Left hindlimb (tissue), 1 donor: Measurements from ENCODE around the gene TJP2.

ENCODE experiments used
- DNase-seq: peaks from one replicate; pipeline ENCODE4 v3.0.0-alpha.2; 2018

Gene TJP2

GRCh38 chr9:69237702-69238295 is 63.7 kb downstream of the TJP2 start:
- no peak for DNase-seq

- DNase-seq: no peak
These were observed 69.0 kb downstream of the TJP2 start for GRCh38 chr9:69243116-69243515.

DNA sequence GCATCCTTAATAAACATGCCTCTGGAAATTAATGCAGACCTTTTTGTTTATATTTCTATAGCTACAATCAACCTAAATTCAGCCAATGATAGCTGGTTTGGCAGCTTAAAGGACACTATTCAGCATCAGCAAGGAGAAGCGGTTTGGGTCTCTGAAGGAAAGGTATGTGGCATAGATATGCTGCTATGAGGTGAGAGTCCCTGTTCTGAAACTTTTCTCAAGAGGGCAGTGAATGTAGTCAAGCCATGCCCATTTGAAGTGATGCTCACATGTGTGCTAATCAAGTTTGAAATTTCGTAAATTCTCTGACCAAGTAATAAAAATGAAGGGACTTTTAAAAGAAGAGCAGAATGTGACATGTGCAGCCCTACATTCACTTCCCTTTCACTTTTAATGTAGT is 72.6 kb downstream of the TJP2 start:
- no peak for DNase-seq

DNA sequence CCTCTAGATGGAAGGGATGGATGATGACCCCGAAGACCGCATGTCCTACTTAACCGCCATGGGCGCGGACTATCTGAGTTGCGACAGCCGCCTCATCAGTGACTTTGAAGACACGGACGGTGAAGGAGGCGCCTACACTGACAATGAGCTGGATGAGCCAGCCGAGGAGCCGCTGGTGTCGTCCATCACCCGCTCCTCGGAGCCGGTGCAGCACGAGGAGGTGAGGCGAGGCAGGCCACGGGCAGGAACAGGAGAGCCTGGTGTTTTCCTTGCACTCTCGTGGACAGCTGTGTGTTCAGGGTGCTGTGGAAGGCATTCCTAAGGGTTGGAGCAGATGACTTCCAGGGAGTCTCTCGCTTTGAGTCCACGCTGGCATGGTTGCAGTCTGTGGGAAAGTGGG is 73.9 kb downstream of the TJP2 start:
- DNase-seq: no peak

GRCh38 chr9:69249337-69249736 is 75.3 kb downstream of the TJP2 start:
- DNase-seq: no peak

GRCh38 chr9:69250681-69251080 is 76.6 kb downstream of the TJP2 start:
- DNase-seq: no peak

DNA sequence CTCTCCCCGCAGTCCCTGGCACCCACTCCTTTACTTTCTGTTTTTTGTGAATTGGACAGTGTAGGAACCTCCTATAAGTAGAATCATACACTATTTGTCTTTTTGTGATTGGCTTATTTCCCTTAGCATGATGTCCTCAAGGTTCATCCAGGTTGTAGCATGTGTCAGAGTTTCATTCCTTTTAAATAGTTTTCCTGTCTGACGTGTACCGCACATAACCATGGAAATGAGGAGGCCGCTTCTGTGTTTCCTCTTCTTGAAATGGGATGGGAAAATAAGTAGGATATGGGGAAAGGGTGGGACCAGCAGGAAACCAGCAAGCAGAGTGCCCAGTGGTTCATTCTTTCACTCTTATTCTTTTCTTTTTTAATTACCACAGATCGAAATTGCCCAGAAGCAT is 78.4 kb downstream of the TJP2 start:
- DNase-seq: no peak

- no peak for DNase-seq
These were observed 79.0 kb downstream of the TJP2 start for GRCh38 chr9:69253057-69253456.

- DNase-seq: no peak
These were observed 80.1 kb downstream of the TJP2 start for GRCh38 chr9:69254223-69254622.

GRCh38 chr9:69255591-69255990 is 81.5 kb downstream of the TJP2 start:
- DNase-seq: no peak

- DNase-seq: no peak
These were observed 84.5 kb downstream of the TJP2 start for GRCh38 chr9:69258551-69258950.

DNA sequence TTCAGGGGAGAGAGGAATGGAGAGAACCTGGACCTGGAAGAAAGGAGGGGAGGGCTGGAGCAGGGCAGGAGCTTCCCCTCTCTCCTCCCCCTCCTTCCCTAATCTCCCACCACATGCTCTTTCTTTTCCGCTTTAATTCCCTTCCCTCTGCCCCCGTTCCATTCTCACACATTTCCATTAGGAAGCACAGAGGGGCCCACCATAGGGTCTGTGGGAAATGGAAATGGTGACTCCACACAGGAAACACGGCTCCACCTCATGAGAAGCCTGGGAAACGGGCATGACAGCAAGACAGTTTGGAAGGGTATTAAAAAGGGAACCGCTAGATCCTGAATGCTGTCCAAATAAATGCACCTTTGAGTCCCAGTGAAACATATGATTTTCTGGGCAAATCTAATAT is 86.1 kb downstream of the TJP2 start:
- DNase-seq: no peak

GRCh38 chr9:69261636-69262035 is 87.6 kb downstream of the TJP2 start:
- DNase-seq: no peak

GRCh38 chr9:69264526-69264925 is 90.4 kb downstream of the TJP2 start:
- DNase-seq: no peak

DNA sequence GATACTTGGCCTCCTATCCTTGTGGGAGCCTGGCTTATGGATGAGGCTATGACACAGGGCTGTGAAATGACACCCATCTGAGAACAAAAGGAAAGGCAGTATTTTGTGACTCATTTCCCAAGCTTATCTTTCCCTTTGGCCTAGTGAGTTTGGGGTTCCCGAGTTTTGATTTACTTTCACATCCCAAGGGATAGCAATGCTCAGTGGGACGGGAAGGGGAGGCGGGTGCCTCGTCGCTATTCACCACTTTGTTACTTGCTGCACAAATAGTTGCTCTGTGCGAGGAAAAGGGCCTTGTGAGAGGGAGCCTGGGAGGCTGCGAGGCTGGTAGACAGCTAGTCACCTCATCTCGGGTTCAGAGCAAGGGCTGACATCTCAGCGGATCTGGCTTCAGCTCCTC is 91.8 kb downstream of the TJP2 start:
- no peak for DNase-seq

DNA sequence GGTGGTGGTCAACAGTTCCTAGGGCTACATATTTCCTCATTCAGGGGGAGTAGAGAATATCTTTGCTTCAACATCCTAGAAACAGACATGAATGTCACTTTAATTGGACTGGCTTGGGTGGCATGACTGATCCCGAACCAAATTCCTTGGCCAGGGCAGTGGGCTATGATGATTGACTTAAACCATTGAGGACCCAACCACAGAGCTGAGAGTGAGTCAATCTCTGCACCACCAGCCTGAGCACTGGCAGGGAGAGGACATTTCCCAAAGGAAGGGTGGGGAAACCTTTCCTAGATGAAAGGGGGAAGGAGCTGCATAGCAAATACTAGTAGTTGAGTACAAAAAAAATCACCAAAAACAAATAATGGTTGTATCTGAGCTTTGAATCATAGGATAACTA is 98.1 kb downstream of the TJP2 start:
- DNase-seq: no peak

DNA sequence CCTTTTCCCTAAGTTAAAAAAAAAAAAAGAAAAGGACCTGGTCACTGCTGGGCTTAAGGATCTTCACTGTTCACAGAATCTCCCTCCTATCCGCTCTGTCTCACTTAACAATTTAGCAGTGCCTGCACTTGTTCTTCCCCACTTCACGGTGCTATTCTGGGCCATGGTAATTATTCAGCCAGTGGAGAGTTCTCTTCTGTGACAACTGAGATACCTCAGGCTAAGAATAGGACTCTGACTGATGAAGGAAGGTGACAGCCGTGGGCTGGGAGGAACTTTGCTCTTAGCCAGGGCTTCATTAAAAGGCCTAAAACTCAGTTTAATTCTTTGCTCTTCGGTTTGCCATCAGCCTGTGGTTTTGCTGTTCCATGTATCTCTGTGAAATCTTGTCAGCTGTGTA is 99.1 kb downstream of the TJP2 start:
- DNase-seq: no peak

- no peak for DNase-seq
These were observed 102.7 kb downstream of the TJP2 start for GRCh38 chr9:69276775-69277174.

GRCh38 chr9:69279084-69279731 is 105.1 kb downstream of the TJP2 start:
- DNase-seq: no peak

DNA sequence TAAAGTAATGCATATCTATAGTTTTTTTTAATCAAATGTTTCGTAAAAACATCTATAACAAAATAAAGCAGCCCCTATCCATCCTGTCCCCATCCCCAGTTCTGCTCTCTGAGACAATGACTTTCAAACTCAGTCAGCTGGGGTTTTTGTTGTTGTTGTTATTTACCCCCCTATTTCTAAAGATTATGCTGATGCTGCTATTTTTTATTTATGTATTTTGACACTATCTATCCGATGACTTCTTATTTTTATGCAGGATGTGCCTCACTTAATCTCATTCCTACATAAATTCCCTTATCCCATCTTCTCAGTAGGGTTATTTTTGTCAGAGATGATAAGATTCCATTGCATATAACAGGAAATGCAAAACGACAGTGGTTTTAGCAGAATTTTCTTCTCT is 105.7 kb downstream of the TJP2 start:
- no peak for DNase-seq

DNA sequence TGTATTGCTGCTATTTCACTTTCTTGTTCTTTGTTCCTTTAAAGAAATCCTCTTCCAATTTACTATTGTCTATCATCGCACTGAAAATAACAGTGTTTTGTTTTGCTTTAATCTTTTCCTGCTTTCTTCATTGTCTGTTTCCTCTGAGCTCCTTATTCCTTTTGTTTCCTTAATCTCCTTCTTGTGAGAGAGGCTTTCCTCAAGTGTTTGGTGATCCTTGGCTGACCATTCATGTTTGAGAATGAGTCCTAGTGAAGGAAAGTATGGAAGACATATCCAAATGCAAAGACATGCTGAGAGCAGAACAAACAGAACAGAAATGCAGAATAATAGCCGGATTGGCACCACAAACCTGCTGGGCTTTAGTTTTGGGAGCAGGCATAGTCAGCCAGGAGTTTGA is 108.9 kb downstream of the TJP2 start:
- no peak for DNase-seq

- no peak for DNase-seq
These were observed 118.0 kb downstream of the TJP2 start for GRCh38 chr9:69292078-69292477.

DNA sequence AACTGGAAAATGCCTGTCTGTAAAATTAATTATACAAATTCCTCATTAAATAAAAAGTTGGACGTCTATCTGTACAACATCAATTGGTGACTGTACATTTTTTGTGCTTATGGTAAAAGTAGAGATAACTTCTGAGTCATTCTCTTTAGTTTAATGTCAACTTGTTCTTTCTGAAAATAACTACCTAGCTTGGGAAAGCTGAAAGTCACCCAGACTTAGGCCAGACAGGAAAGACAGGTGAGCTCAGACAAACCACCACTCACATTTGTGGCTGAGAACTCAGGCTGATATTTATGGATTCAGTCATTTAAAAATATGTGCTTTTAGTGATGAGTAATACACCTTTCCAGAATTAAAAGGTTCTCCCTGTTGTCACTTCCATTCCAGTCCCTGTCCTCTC is 119.1 kb downstream of the TJP2 start:
- DNase-seq: no peak

- no peak for DNase-seq
These were observed 121.9 kb downstream of the TJP2 start for GRCh38 chr9:69295872-69296552.
